HG03432 (cell line): Measurements from ENCODE around the gene TMEM255A.

Source experiments
- ATAC-seq: cut with Tn5 transposase; IDR thresholded peaks from one replicate; pipeline ENCODE4 v1.9.1; 2021; ENCODE audit warnings: mild to moderate bottlenecking, moderate library complexity; ENCODE audit not compliant: unreplicated experiment

Gene TMEM255A

DNA sequence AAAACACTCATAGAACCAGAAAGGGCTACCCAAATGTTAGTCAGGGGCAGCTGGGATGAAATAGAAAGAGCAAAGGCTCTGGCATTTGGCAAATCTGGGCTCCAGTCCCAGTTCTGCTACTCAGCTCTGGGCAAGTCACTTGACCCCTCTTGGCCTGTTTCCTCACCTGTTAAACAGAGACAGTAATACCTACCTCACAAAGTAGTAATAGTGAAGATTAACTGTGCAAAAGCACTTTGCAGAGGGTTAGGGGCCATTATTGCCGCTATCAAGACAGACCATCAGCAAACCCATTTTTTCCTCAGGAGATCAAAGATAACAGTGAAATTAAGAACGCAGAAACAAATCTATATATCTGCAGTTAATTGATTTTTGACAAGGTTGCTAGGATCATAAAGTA is 40.0 kb downstream of the TMEM255A start:
- no peak for ATAC-seq

DNA sequence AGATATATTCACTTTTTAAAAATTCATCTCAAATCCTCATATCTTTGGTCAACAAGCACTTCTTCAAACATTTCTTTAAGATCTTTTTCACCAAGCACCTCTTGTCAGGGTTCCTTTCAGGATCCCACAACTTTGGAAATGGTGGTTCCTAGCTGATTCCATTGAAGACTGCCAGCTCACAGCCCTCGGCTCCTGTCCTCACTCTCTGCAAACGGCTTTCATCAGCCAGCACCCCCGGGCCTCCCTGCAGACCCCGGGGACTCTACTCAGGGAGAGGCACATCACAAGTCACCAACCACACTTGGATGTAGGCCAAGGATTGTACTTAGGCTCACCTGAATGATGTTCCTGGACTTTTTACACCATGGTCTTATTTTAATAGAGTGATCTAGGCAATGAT is 40.7 kb downstream of the TMEM255A start:
- ATAC-seq, result no peak

DNA sequence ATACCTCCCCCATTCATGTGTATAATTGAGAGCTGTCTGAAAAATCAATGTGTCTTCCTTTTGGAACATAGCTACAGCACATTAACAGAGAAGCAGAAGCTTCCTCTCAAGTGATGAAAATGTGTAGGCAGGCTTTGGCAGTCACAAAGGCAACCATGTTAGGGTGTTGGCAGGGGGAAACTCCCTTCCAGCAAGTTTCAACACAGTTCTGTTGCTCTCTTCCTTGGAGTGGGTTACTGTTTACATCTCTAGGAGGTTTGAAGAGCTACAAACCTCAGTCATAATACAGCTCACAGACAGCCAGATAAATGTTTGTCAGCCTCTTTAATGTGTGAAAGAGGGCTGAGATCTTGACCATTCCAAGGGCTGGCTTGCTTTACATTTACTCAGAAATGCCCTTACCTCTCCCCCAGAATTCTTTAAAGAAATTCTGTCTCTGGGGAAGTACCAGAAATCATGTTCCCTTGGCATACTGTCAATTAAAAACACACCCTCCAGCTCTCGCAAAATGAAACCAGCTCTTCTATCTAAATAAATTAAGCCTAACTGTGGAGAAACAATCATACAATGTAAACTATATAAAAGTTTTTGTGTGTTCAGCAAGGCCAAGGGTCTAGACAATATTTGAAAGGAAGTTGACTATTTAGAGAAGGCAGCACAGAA is 41.8 kb downstream of the TMEM255A start:
- ATAC-seq, result peak; percentile 56

DNA sequence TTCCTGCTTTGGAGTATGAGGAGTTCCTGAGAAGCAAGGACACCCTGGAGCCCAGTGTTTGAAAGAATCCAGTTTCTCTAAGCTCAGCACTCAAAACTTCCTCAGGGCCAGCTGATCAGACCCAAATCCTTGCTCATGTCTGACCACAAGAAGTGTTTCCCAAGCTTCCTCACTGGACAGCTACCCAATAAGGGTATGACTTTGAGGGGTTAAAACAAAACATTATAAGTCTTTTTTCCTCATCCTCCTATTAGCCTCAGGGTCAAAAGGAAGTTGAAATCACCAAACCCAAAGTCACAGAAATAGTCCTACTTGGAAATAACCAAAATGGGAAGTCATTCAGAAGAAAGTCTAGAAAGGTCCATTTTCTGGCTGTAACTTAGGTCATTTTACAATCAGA is 46.9 kb downstream of the TMEM255A start:
- no peak for ATAC-seq

DNA sequence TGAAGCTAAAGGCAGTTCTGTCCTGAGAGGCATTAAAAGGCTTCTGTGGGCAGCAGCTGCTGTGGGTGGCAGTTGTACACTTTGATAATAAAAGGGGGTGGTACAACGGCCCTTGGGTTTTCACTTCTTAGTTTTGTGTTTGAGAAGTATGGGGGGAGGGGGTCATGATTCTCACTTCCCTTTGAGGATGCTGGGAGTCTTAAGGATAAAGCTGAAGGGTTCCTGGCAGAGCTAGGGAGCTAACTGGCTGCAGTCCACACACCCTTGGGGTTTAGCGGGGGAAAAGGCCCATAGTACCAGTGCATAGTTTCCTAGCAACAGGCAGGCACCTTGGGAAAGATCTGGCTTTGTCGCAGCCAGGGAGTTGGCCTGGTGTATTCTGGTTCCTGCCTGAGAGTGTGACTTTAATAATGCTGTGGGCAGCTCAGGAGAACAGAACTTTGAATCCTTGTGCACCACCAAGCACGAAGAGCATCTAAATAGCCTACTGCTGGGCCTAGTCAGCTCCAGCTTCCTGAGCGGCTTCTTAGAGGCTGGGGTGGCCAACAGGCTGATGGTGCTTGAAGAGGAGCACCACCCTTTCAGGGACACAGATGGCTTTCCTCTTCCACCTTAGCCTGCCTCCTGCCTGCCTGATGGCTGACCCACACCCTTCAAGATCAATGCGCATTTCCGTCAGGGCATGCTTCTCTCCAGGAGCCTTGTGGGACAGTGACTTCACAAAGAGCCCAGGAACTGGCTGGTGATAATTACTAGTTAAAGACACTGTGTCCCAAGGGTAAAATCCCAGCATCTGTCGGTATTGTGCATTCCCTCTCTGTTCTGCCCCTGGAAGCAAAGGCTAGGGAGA is 48.2 kb downstream of the TMEM255A start:
- peak; percentile 51 for ATAC-seq

DNA sequence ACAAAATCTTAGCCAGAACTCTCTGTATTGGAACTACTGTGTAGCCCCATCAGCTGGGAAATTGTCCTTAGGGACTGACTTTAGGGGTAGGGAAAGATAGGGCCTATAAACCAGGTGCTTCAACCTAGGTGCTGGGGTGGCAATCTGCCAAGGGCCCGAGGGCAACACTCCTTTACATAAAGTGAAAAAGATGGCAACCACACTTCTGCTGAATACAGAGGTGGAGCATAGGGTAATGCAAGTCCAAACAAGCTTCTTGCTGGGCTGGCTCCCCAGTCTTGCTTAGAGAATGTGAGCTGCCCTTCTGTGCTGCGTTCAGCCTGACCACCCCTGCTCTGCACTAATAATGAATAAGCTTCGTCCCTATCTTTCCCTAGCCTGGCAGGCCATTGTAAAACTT is 50.9 kb downstream of the TMEM255A start:
- no peak for ATAC-seq

DNA sequence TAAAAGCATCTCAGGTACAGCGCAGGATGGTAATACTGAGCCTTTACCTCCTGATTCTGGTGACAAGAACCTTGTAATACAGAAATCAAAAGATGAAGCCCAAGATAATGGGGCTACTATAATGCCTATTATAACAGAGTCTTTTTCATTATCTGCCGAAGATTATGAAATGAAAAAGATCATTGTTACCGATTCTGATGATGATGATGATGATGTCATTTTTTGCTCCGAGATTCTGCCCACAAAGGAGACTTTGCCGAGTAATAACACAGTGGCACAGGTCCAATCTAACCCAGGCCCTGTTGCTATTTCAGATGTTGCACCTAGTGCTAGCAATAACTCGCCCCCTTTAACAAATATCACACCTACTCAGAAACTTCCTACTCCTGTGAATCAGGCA is 57.5 kb downstream of the TMEM255A start:
- ATAC-seq, result no peak

DNA sequence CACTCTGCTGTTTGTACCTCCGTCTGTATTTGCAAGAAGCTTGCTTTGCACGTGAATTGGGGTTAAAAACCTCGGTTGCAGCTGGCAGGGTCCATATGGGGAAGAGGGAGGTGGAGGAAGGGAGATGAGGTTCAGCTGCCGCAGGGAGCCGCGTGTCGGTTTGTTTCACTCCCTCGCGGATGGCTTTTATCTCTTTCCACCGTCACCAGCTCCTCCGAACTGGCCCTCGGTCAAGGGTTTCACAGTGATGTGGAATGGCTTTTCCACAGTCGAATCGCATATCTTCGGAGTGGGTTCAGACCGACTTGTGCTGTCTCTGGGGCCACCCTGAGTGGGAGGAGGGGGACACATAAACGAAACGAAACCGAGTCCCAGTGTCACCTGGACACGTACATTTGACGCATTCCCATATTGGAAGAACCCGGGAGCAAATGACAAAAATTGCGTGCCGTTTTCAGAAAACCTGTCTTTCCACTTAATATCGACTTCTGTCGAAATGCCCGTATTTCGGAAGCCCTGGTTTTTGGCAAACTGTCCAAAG is 59.7 kb downstream of the TMEM255A start:
- no peak for ATAC-seq

DNA sequence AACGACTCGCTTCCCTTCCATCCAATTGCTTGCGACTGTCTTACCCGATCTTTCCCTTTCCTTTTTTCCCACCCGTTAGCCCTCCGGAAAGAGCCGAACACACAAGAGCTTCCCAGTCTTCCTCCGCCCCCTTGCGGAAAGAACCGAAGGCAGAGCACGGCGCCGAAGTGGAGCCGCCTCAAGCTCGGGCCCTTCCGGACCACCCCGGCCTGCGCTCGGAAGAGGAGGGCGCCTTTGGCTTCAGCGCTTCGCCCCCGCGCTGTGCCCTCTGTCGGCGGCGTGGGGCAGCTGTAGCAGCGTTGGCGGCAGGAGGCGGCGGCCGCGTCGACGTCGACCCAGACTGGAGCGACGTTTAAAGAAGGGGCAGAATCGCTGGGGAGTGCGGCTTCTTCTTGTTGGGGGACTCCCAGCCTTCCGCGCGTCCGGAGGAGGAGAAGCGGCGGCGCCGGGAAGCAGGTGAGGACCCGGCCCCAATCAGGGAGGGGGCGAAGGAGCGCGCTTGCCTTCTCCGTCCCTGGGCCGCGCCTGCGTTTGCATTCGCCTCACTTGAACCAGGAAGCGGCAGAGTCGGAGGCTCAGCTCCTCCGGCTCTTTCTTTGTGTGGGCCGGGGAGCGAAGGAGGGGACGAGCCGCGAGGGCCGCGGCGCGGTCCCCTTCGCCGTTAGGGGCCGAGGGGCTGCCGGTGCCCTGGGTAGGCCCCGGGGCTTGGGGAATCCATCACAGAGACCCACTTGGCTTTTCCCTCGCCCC is 60.6 kb downstream of the TMEM255A start, which contains the start of gene ZBTB33:
TSS of gene ZBTB33 (plus strand) at position 291 of the 750 bp plus-strand sequence. CDS start 2,604 bp downstream, outside the sequence.
- peak; percentile 99 for ATAC-seq

DNA sequence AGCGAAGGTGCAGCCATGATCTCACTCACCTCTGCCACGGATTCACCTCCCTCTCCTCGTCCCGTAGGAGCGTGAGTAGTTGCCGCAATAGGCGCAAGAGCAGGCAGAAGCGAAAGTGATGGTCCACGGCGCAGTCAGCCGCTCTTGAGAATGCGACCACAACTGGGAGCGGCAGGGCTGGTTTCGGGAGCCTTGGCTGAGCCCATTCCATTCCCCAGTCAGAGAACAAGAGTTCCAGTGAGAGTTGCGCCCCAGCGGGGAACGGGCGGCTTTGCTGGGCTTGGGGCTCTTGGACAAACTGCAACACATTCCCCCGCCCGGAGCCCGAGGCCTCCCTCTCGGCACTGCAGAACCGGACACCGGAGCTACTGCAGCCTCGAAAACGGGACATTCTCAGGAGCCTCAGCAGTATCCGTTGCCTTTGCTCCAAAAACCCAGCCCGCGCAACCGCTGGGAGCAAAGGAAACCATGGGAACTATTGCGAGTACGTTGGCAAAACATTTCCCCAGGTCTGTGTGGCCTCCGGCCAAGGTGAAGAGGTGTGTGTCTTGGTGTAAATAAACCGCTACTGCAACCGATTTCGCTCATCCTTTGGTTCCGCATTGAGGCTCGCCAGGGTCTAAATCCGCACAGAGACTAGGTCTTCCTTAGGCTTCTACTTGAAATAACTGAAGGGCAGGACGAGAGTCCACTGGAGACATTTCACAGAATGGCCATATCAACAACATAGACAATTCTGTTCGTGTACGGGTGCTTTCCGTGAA is 66.3 kb downstream of the TMEM255A start:
- ATAC-seq, result peak; percentile 85

DNA sequence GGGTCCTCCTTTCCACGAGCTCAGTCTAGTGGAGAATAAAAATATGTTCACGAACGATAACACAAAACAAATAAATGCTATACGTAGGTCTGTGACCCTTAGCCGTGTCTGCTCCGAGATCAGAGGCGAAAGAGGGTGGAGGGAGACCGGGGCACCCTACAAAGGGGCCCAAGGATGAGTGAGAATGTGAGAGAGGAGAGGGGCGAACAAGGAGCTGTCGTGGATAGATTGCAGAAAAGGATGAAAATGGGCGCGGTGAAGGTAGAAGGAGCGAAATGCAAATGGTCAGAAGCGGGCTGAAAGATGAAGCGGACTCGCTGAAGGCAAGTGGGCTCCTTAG is 66.9 kb downstream of the TMEM255A start:
- peak; percentile 30 for ATAC-seq

DNA sequence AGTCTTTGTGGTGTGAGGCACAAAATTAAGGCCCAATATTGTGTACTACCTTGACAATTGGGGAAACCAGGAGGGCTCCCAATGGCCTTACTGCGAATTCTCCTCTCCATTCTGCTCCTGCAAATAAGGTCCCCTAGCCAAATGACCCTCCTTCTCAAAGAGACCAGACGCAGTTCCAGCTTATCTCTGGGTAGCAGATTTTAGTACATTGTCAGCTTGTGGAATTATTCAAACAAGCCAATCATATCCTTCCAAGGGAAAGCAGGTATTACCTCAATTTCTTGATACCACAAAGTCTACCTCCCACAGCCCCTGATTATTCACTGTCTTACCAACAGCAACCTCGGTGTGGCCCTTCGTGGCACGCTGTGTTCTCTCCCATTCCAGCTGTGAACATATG is 68.4 kb downstream of the TMEM255A start:
- ATAC-seq, result no peak

DNA sequence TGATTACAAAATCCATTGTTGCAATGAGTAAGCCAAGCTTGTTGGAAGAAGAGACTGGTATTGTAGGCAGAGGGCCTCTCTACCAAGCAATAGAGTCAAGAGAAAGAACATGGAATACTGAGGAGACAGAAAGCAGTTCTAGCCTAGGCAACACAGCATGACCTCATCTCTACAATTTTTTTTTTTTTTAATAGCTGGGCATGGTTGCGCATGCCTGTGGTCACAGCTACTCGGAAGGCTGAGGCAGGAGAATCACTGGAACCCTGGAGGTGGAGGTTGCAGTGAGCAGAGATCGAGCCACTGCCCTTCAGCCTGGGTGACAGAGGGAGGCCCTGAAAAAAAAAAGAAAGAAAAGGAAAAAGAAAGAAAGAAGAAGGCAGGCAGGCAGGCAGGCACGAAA is 72.3 kb downstream of the TMEM255A start:
- ATAC-seq, result no peak

DNA sequence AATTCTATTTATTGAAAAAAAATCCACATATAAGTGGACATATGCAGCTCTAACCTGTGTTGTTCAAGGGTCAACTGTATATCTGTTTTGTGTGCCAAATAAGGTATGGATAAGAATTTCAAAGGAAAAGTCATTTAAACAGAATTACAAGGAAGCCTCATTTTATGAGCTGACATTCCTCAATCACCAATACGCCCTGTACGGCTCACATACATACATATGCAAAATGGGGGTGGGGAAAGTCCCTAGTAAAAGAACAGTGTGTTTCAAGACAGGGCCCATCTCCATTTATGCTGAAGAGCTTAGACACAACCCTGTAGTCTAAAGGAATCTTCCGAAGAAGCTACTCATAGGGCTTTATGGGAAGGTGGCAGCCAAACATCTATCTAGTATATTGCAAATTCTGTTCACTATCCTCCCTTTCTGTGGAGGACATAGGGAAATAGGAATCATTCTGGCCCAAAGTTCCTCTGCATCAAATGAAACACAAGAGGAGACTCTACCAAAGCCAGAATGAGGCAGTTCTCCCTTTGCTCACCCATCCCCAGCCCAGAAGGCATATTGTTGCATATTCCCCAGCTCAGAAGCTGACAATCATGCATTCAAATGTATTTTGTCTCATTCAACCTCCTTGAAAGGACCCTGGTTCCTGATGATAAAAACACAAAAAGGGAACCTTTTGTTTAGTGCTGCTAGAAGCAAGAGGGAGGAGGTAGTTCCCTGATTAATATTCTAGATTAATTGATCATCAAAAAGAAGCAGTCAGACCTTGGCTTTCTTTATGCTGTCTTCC is 74.4 kb downstream of the TMEM255A start:
- no peak for ATAC-seq

DNA sequence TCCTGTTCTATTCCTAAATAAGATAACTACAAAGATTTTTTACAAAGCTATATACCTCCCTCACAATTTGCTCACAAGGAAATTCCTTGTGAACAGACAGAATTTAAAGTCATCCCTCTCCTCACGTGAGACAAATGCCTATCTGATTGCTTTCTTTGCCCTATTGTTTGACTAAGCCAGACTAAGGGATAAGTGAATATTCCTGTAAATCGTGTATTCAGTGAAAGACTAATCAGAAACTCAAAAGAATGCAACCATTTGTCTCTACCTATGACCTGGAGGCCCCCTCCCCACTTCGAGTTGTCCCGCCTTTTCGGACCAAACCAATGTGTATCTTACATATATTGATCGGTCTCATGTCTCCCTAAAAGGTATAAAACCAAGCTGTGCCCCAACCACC is 76.0 kb downstream of the TMEM255A start:
- ATAC-seq, result no peak

DNA sequence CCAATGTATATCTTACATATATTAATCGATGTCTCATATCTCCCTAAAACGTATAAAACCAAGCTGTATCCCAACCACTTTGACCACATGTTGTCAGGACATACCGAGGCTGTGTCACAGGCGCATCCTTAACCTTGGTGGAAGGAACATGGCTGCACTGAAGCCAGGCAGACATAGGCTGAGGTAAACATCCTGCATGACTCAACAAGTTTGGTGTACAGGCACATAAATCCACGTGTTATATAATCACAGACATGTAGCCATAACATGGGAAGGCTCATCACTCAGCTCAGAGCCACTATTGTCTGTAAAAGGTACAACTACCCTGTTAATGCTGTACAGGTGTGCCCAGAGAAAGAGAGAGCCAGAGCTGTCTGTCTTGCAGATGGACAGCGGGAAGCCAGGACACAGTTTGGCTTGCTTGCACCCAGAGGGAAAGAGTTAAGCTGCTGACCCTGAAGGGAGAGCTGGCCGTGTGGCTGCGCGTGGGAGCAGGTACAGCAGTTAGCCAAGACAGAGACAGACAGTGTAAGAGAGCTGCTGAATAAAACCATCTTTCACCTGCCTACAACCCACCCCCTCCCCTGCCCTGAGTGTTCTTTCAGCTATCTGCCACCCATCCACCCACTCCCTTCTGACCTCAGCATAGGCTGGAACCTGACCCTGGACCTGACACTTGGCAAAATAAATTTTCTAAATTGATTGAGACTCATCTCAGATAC is 82.9 kb downstream of the TMEM255A start:
- ATAC-seq, result no peak

DNA sequence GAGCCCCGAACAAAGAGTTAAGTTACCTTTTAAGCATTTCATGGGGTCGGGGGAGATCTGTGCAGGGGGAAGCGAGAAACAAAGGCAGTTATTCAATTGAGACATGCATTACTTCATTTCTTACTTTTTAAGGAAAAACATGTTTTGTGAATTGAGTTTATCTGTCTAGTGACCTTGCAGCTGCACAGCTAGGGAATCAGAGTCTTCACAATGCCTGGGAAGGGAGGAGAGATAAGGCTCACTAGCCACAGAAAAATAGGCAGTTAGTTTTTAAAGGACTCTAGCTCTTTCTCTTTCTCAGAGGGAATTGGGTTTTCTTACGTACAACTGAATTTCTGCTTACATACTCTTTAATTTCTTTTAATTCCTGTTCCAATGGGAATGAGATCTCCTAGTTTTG is 86.9 kb downstream of the TMEM255A start:
- ATAC-seq, result no peak

DNA sequence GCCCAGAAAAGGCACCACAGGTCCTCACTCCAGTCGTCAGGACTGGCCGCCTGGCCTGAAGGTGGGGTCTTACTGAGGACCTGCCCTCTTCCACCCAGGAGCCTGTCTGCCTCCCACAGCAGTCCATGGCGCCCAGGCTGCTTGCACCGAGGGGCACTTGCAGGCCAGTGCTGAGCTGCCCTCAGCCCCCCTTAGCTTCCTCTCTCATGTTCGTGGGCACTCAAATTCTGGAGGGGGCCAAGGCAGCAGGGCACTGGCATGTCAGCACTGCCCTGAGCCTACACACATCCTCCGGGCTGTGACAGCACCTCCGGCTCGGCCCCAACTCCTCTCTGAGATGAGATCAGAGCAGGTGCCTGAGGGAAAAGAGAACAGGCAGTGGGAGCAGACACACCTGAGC is 87.9 kb downstream of the TMEM255A start:
- ATAC-seq, result no peak
